Activated naive CD8-positive, alpha-beta T cell treated with anti-CD3 and anti-CD28 coated beads, Interleukin-2, amount 10 ng/mL, durations not matched to agents 7 days and 5 days (primary cell): Measurements from ENCODE around the gene FAM186B. TPM values are rescaled to one million over a fixed set of nuclear protein-coding genes. Genes with fewer than 3 reads are reported as not detected.
A peak's percentile ranks its signal among the peaks of the same experiment; 100 is the strongest.

Experiments
- ATAC-seq: fragments of 150-1000 bp; cut with Tn5 transposase; one replicate; pipeline ENCODE4 v1.10.0; 2021; ENCODE audit warnings: low read depth, moderate library complexity
- POLR2A ChIA-PET: fragments of 350-600 bp; sonication (Branson Sonifier 250); formaldehyde crosslinking; loops from one replicate; lab custom pipeline; 2021; ENCODE audit warnings: antibody characterized with exemption; lab: Charles Lee
- DNase-seq: peaks from one replicate; pipeline ENCODE4 v3.0.0; 2021
- H3K27ac Mint-ChIP-seq: one replicate; pipeline ENCODE4 v1.8.0; 2022; ENCODE audit warnings: mild to moderate bottlenecking, mixed read lengths
- H3K27me3 Mint-ChIP-seq: one replicate; pipeline ENCODE4 v1.8.0; 2022; ENCODE audit warnings: mild to moderate bottlenecking, moderate library complexity, mixed read lengths
- H3K36me3 Mint-ChIP-seq: one replicate; pipeline ENCODE4 v1.8.0; 2021; ENCODE audit warnings: mild to moderate bottlenecking, mixed read lengths
- H3K4me1 Mint-ChIP-seq: one replicate; pipeline ENCODE4 v1.8.0; 2021; ENCODE audit warnings: mixed read lengths
- H3K4me3 Mint-ChIP-seq: one replicate; pipeline ENCODE4 v1.8.0; 2022; ENCODE audit warnings: mild to moderate bottlenecking, moderate library complexity, mixed read lengths
- H3K9me3 Mint-ChIP-seq: one replicate; pipeline ENCODE4 v1.8.0; 2021; ENCODE audit warnings: mixed read lengths
- total RNA-seq, 2 experiments: library from RNA; stranded (reverse); gene quantifications; one replicate each; pipeline ENCODE4 v1.2.3, GENCODE V29; 2021

Gene FAM186B
- total RNA-seq, 2 experiments from 2014 or later, result 0.11 to 0.20 TPM

- H3K27me3 Mint-ChIP-seq, result no peaks in the 10 kb centered on the region
- H3K9me3 Mint-ChIP-seq, result no peaks in the 10 kb centered on the region
- no peak overlapping the region for H3K27ac Mint-ChIP-seq
- POLR2A ChIA-PET, result interaction anchor here (1.1 kb wide), 1 partner anchor 65 kb away, joined by 4 read pairs; the partner anchor contains the start of gene PRPF40B
- ATAC-seq, result no peak
- DNase-seq, result no peak
- peaks cover 23% of the 10 kb centered on the region for H3K36me3 Mint-ChIP-seq
- H3K4me1 Mint-ChIP-seq, result peaks cover 25% of the 10 kb centered on the region
- H3K4me3 Mint-ChIP-seq, result no peak overlapping the region
These were observed 47.6 kb downstream of the FAM186B start for GRCh38 chr12:49557917-49558215.

GRCh38 chr12:49557187-49557916 lies 48.1 kb downstream of the FAM186B start:
- peak overlapping the region; percentile 80 for H3K27ac Mint-ChIP-seq
- POLR2A ChIA-PET, result interaction anchor here (0.6 to 1.5 kb wide), 3 partner anchors 12 to 65 kb away, joined by 4 to 5 read pairs (median 4); partner anchors contain the start of gene PRPF40B
- H3K36me3 Mint-ChIP-seq, result peaks cover 19% of the 10 kb centered on the region
- peaks cover 27% of the 10 kb centered on the region for H3K4me1 Mint-ChIP-seq
- no peaks in the 10 kb centered on the region for H3K27me3 Mint-ChIP-seq
- DNase-seq (no peak), ATAC-seq (no peak)
- no peaks in the 10 kb centered on the region for H3K9me3 Mint-ChIP-seq
- no peak overlapping the region for H3K4me3 Mint-ChIP-seq

GRCh38 chr12:49556391-49557186 lies 48.9 kb downstream of the FAM186B start:
- no peak overlapping the region for H3K4me3 Mint-ChIP-seq
- no peaks in the 10 kb centered on the region for H3K9me3 Mint-ChIP-seq
- H3K36me3 Mint-ChIP-seq, result peaks cover 16% of the 10 kb centered on the region
- POLR2A ChIA-PET, result interaction anchor here (0.6 to 1.5 kb wide), 3 partner anchors 11 to 66 kb away, joined by 4 to 5 read pairs (median 4); partner anchors contain the start of gene PRPF40B
- no peak for ATAC-seq
- H3K27me3 Mint-ChIP-seq, result no peaks in the 10 kb centered on the region
- peak overlapping the region; percentile 80 for H3K27ac Mint-ChIP-seq
- H3K4me1 Mint-ChIP-seq, result peaks cover 21% of the 10 kb centered on the region
- no peak for DNase-seq

- H3K9me3 Mint-ChIP-seq, result no peaks in the 10 kb centered on the region
These were observed 49.6 kb downstream of the FAM186B start for GRCh38 chr12:49555631-49556390.

GRCh38 chr12:49554266-49554665 lies 51.2 kb downstream of the FAM186B start:
- H3K4me3 Mint-ChIP-seq, result no peak overlapping the region
- no peaks in the 10 kb centered on the region for H3K9me3 Mint-ChIP-seq
- no peak for ATAC-seq
- peaks cover 11% of the 10 kb centered on the region for H3K36me3 Mint-ChIP-seq
- peaks cover 8% of the 10 kb centered on the region for H3K4me1 Mint-ChIP-seq
- H3K27me3 Mint-ChIP-seq, result no peaks in the 10 kb centered on the region
- DNase-seq, result no peak
- POLR2A ChIA-PET, result interaction anchor here (0.9 to 1.5 kb wide), 4 partner anchors 10 to 69 kb away, joined by 3 to 5 read pairs (median 4); partner anchors contain the start of genes MCRS1 and PRPF40B
- no peak overlapping the region for H3K27ac Mint-ChIP-seq

More at GRCh38 chr12:49555631-49556390, 49.6 kb downstream of the FAM186B start:
- Mint-ChIP-seq H3K27me3 (no peaks in the 10 kb centered on the region), H3K4me3 (no peak overlapping the region), H3K27ac (peak overlapping the region; percentile 80), H3K36me3 (peaks cover 15% of the 10 kb centered on the region), H3K4me1 (peaks cover 14% of the 10 kb centered on the region)
- DNase-seq, result no peak
- ATAC-seq, result no peak
- POLR2A ChIA-PET, result interaction anchor here (0.7 to 1.5 kb wide), 4 partner anchors 11 to 422 kb away, joined by 3 to 5 read pairs (median 4); no protein-coding TSS in a partner anchor

GRCh38 chr12:49553512-49554088 lies 51.8 kb downstream of the FAM186B start:
- DNase-seq (no peak), ATAC-seq (peak; percentile 60)
- Mint-ChIP-seq H3K4me1 (peaks cover 8% of the 10 kb centered on the region), H3K36me3 (peaks cover 6% of the 10 kb centered on the region), H3K4me3 (no peak overlapping the region), H3K27me3 (no peaks in the 10 kb centered on the region), H3K27ac (no peak overlapping the region), H3K9me3 (no peaks in the 10 kb centered on the region)
- POLR2A ChIA-PET, result interaction anchor here (0.5 to 1.8 kb wide), 6 partner anchors 11 to 70 kb away, joined by 3 to 5 read pairs (median 4); partner anchors contain the start of genes MCRS1 and PRPF40B

GRCh38 chr12:49552899-49553298 lies 52.5 kb downstream of the FAM186B start:
- DNase-seq (no peak), ATAC-seq (no peak)
- no peaks in the 10 kb centered on the region for H3K27me3 Mint-ChIP-seq
- H3K9me3 Mint-ChIP-seq, result no peaks in the 10 kb centered on the region
- no peak overlapping the region for H3K27ac Mint-ChIP-seq
- POLR2A ChIA-PET, result interaction anchor here (0.5 to 1.8 kb wide), 3 partner anchors 14 to 70 kb away, joined by 3 to 5 read pairs (median 4); partner anchors contain the start of gene PRPF40B
- H3K4me3 Mint-ChIP-seq, result no peak overlapping the region
- H3K4me1 Mint-ChIP-seq, result peaks cover 13% of the 10 kb centered on the region
- H3K36me3 Mint-ChIP-seq, result peaks cover 4% of the 10 kb centered on the region

- POLR2A ChIA-PET, result interaction anchor here (1.5 to 1.8 kb wide), 2 partner anchors 15 to 71 kb away, joined by 4 to 5 read pairs; partner anchors contain the start of gene PRPF40B
- no peaks in the 10 kb centered on the region for H3K27me3 Mint-ChIP-seq
- peaks cover 4% of the 10 kb centered on the region for H3K36me3 Mint-ChIP-seq
- DNase-seq, result no peak
- peaks cover 14% of the 10 kb centered on the region for H3K4me1 Mint-ChIP-seq
- H3K27ac Mint-ChIP-seq, result no peak overlapping the region
- H3K4me3 Mint-ChIP-seq, result no peak overlapping the region
- H3K9me3 Mint-ChIP-seq, result no peaks in the 10 kb centered on the region
- no peak for ATAC-seq
These were observed 53.0 kb downstream of the FAM186B start for GRCh38 chr12:49552425-49552824.

- POLR2A ChIA-PET, result interaction anchor here (0.7 to 1.8 kb wide), 2 partner anchors 15 to 17 kb away, joined by 3 to 4 read pairs; no protein-coding TSS in a partner anchor
- no peaks in the 10 kb centered on the region for H3K9me3 Mint-ChIP-seq
- ATAC-seq, result no peak
- H3K36me3 Mint-ChIP-seq, result peaks cover 4% of the 10 kb centered on the region
- no peak overlapping the region for H3K4me3 Mint-ChIP-seq
- no peaks in the 10 kb centered on the region for H3K27me3 Mint-ChIP-seq
- no peak overlapping the region for H3K27ac Mint-ChIP-seq
- H3K4me1 Mint-ChIP-seq, result peaks cover 14% of the 10 kb centered on the region
- no peak for DNase-seq
These were observed 53.4 kb downstream of the FAM186B start for GRCh38 chr12:49552014-49552413.

- peaks cover 3% of the 10 kb centered on the region for H3K36me3 Mint-ChIP-seq
- H3K9me3 Mint-ChIP-seq, result no peaks in the 10 kb centered on the region
- H3K27ac Mint-ChIP-seq, result no peak overlapping the region
- peaks cover 11% of the 10 kb centered on the region for H3K4me1 Mint-ChIP-seq
- H3K4me3 Mint-ChIP-seq, result no peak overlapping the region
- POLR2A ChIA-PET, result interaction anchor here (1.3 kb wide), 1 partner anchor 9 kb away, joined by 4 read pairs; no protein-coding TSS in a partner anchor
- peak; percentile 8 for DNase-seq
- ATAC-seq, result no peak
- no peaks in the 10 kb centered on the region for H3K27me3 Mint-ChIP-seq
These were observed 54.7 kb downstream of the FAM186B start for GRCh38 chr12:49550693-49551252.

GRCh38 chr12:49549735-49550692 lies 55.4 kb downstream of the FAM186B start:
- Mint-ChIP-seq H3K27ac (peak overlapping the region; percentile 51), H3K36me3 (peaks cover 3% of the 10 kb centered on the region), H3K9me3 (no peaks in the 10 kb centered on the region)

More at GRCh38 chr12:49549735-49550692, 55.4 kb downstream of the FAM186B start:
- Mint-ChIP-seq H3K4me1 (peaks cover 11% of the 10 kb centered on the region), H3K4me3 (peak overlapping the region; percentile 85), H3K27me3 (no peaks in the 10 kb centered on the region)
- POLR2A ChIA-PET, result interaction anchor here (0.9 to 1.3 kb wide), 2 partner anchors 10 to 34 kb away, joined by 3 to 4 read pairs; no protein-coding TSS in a partner anchor
- DNase-seq (peak; percentile 31), ATAC-seq (no peak)
